Upper lobe of left lung (tissue), 4 donors: ENCODE results near the gene TBX19.

Experiments
- EP300 ChIP-seq, 4 donors: sonication (generic); formaldehyde crosslinking; IDR thresholded peaks; one replicate each; pipeline ENCODE4 v1.5.1; 2017; ENCODE audit warnings: antibody characterized with exemption in 4 of 4, control low read depth in 2 of 4
- POLR2A ChIP-seq, 4 donors: fragments of 450-650 bp; IDR thresholded peaks; one replicate each; pipeline ENCODE4 v1.5.1; 2016 to 2017; ENCODE audit warnings: antibody characterized with exemption in 4 of 4, mild to moderate bottlenecking in 2 of 4
- TF ChIP-seq, protein P1 (sequence below), 6 experiments: fragments of 450-650 bp in 4 of 6; fragments of 200-600 bp in 2 of 6; sonication (generic) in 2 of 6; IDR thresholded peaks; one replicate each; pipeline ENCODE4 v1.5.1; 2016 to 2019; ENCODE audit warnings: antibody characterized with exemption in 6 of 6

DNA sequence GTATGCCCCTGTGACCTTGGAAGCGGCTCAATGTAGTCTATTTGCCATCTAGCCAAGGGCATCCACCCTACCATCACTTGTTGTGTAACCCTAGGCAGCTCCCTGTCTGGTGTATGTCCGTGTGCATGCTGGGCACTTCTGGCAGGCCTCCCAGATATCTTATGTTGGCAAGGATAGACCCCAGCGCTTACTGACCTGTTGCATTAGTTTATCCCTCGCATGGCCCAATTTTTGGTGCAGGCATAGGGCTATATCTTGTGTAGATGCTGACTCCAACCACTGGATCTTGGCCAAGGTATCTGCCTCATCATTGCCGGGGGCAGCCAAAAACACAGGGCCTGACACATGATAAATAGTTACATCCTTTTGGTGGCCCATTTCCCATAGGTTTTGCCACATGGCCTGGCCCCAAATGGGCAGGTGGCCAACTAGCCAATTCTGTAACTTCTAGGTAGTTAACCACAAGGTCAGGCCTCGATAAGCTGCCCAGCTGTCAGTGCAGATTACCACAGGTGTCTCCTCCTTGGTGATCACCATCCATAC lies 14.0 kb upstream of the TBX19 start:
- TF ChIP-seq, protein P1, sequence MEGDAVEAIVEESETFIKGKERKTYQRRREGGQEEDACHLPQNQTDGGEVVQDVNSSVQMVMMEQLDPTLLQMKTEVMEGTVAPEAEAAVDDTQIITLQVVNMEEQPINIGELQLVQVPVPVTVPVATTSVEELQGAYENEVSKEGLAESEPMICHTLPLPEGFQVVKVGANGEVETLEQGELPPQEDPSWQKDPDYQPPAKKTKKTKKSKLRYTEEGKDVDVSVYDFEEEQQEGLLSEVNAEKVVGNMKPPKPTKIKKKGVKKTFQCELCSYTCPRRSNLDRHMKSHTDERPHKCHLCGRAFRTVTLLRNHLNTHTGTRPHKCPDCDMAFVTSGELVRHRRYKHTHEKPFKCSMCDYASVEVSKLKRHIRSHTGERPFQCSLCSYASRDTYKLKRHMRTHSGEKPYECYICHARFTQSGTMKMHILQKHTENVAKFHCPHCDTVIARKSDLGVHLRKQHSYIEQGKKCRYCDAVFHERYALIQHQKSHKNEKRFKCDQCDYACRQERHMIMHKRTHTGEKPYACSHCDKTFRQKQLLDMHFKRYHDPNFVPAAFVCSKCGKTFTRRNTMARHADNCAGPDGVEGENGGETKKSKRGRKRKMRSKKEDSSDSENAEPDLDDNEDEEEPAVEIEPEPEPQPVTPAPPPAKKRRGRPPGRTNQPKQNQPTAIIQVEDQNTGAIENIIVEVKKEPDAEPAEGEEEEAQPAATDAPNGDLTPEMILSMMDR (IDR thresholded peaks at IDR 0.05) = no peak
- TF ChIP-seq POLR2A (IDR thresholded peaks at IDR 0.05) = no peak
- TF ChIP-seq EP300 (IDR thresholded peaks at IDR 0.05) = no peak
